HEK293 (cell line): ENCODE results near the gene TARS2.

Experiments used
- GLIS2 ChIP-seq: fragments of 450-650 bp; formaldehyde crosslinking; IDR thresholded peaks from 2 replicates; pipeline ENCODE4 v1.5.1; 2016; ENCODE audit warnings: missing biosample characterization, missing genetic modification characterization
- KLF1 ChIP-seq: fragments of 450-650 bp; formaldehyde crosslinking; IDR thresholded peaks from 2 replicates; pipeline ENCODE4 v1.5.1; 2016; ENCODE audit warnings: missing biosample characterization, missing genetic modification characterization
- KLF10 ChIP-seq: fragments of 450-650 bp; IDR thresholded peaks from 2 replicates; pipeline ENCODE4 v1.5.1; 2018; ENCODE audit warnings: missing biosample characterization, mild to moderate bottlenecking, missing genetic modification characterization
- MYNN ChIP-seq: fragments of 450-650 bp; formaldehyde crosslinking; IDR thresholded peaks from 2 replicates; pipeline ENCODE4 v1.5.1; 2016; ENCODE audit warnings: missing biosample characterization, missing genetic modification characterization, borderline replicate concordance
- MZF1 ChIP-seq: fragments of 450-650 bp; formaldehyde crosslinking; IDR thresholded peaks from 2 replicates; pipeline ENCODE4 v1.5.1; 2017; ENCODE audit warnings: missing biosample characterization, missing genetic modification characterization, borderline replicate concordance
- OSR2 ChIP-seq: fragments of 450-650 bp; formaldehyde crosslinking; IDR thresholded peaks from 2 replicates; pipeline ENCODE4 v1.5.1; 2016; ENCODE audit warnings: missing biosample characterization, missing genetic modification characterization
- OVOL3 ChIP-seq: fragments of 450-650 bp; formaldehyde crosslinking; IDR thresholded peaks from 2 replicates; pipeline ENCODE4 v1.5.1; 2016; ENCODE audit warnings: missing biosample characterization, missing genetic modification characterization
- SETDB1 ChIP-seq: IDR thresholded peaks from one replicate; pipeline ENCODE4 v1.6.1; 2017; ENCODE audit warnings: mild to moderate bottlenecking, low read length, moderate library complexity, mixed read lengths; ENCODE audit not compliant: insufficient read length
- SP2 ChIP-seq: fragments of 450-650 bp; formaldehyde crosslinking; IDR thresholded peaks from 2 replicates; pipeline ENCODE4 v1.5.1; 2016; ENCODE audit warnings: missing biosample characterization, missing genetic modification characterization
- SP3 ChIP-seq: fragments of 450-650 bp; formaldehyde crosslinking; IDR thresholded peaks from 2 replicates; pipeline ENCODE4 v1.5.1; 2016; ENCODE audit warnings: missing biosample characterization, missing genetic modification characterization
- SP7 ChIP-seq: fragments of 450-650 bp; formaldehyde crosslinking; IDR thresholded peaks from 2 replicates; pipeline ENCODE4 v1.5.1; 2016; ENCODE audit warnings: missing biosample characterization, missing genetic modification characterization
- TSHZ1 ChIP-seq: fragments of 450-650 bp; formaldehyde crosslinking; IDR thresholded peaks from 2 replicates; pipeline ENCODE4 v1.5.1; 2016; ENCODE audit warnings: missing biosample characterization, missing genetic modification characterization, borderline replicate concordance
- ZBTB20 ChIP-seq: fragments of 450-650 bp; formaldehyde crosslinking; IDR thresholded peaks from 2 replicates; pipeline ENCODE4 v1.5.1; 2016; ENCODE audit warnings: missing biosample characterization, missing genetic modification characterization
- ZNF10 ChIP-seq: fragments of 450-650 bp; formaldehyde crosslinking; IDR thresholded peaks from 2 replicates; pipeline ENCODE4 v1.5.1; 2017; ENCODE audit warnings: missing biosample characterization, missing genetic modification characterization
- ZNF155 ChIP-seq: fragments of 450-650 bp; formaldehyde crosslinking; IDR thresholded peaks from 2 replicates; pipeline ENCODE4 v1.5.1; 2016; ENCODE audit warnings: missing biosample characterization, missing genetic modification characterization
- ZNF16 ChIP-seq: fragments of 450-650 bp; formaldehyde crosslinking; IDR thresholded peaks from 2 replicates; pipeline ENCODE4 v1.5.1; 2016; ENCODE audit warnings: low read depth, missing biosample characterization, missing genetic modification characterization
- ZNF169 ChIP-seq: fragments of 450-650 bp; formaldehyde crosslinking; IDR thresholded peaks from 2 replicates; pipeline ENCODE4 v1.5.1; 2016; ENCODE audit warnings: missing biosample characterization, missing genetic modification characterization
- ZNF24 ChIP-seq: fragments of 450-650 bp; formaldehyde crosslinking; IDR thresholded peaks from 2 replicates; pipeline ENCODE4 v1.5.1; 2016; ENCODE audit warnings: missing biosample characterization, missing genetic modification characterization
- ZNF37A ChIP-seq: fragments of 450-650 bp; IDR thresholded peaks from 2 replicates; pipeline ENCODE4 v1.5.1; 2018; ENCODE audit warnings: missing biosample characterization, missing genetic modification characterization
- ZNF391 ChIP-seq: fragments of 450-650 bp; formaldehyde crosslinking; IDR thresholded peaks from 2 replicates; pipeline ENCODE4 v1.5.1; 2016; ENCODE audit warnings: low read depth, missing biosample characterization, missing genetic modification characterization, borderline replicate concordance
- ZNF416 ChIP-seq: fragments of 450-650 bp; formaldehyde crosslinking; IDR thresholded peaks from 2 replicates; pipeline ENCODE4 v1.5.1; 2016; ENCODE audit warnings: missing biosample characterization, missing genetic modification characterization
- ZNF473 ChIP-seq: fragments of 450-650 bp; formaldehyde crosslinking; IDR thresholded peaks from 2 replicates; pipeline ENCODE4 v1.5.1; 2017; ENCODE audit warnings: missing biosample characterization, missing genetic modification characterization
- ZNF558 ChIP-seq: fragments of 450-650 bp; formaldehyde crosslinking; IDR thresholded peaks from 2 replicates; pipeline ENCODE4 v1.5.1; 2016; ENCODE audit warnings: missing biosample characterization, missing genetic modification characterization
- ZNF626 ChIP-seq: fragments of 450-650 bp; sonication (Bioruptor Pico); formaldehyde crosslinking; IDR thresholded peaks from 2 replicates; pipeline ENCODE4 v1.5.1; 2018; ENCODE audit warnings: missing biosample characterization, missing genetic modification characterization, inconsistent platforms
- ZNF677 ChIP-seq: fragments of 450-650 bp; IDR thresholded peaks from 2 replicates; pipeline ENCODE4 v1.5.0; 2018; ENCODE audit warnings: missing biosample characterization, mild to moderate bottlenecking, missing genetic modification characterization, moderate library complexity
- ZNF768 ChIP-seq: fragments of 450-650 bp; formaldehyde crosslinking; IDR thresholded peaks from 2 replicates; pipeline ENCODE4 v1.5.1; 2018; ENCODE audit warnings: missing biosample characterization, mild to moderate bottlenecking, missing genetic modification characterization
- ZXDB ChIP-seq: fragments of 450-650 bp; formaldehyde crosslinking; IDR thresholded peaks from 2 replicates; pipeline ENCODE4 v1.5.1; 2016; ENCODE audit warnings: missing biosample characterization, missing genetic modification characterization
- TF ChIP-seq, protein P1 (sequence below): fragments of 450-650 bp; formaldehyde crosslinking; IDR thresholded peaks from 2 replicates; pipeline ENCODE4 v1.5.1; 2017; ENCODE audit warnings: missing biosample characterization, mild to moderate bottlenecking, missing genetic modification characterization, moderate library complexity
- TF ChIP-seq, protein P2 (sequence below): fragments of 450-650 bp; formaldehyde crosslinking; IDR thresholded peaks from 2 replicates; pipeline ENCODE4 v1.5.1; 2016; ENCODE audit warnings: missing biosample characterization, missing genetic modification characterization
- TF ChIP-seq, protein P3 (sequence below): IDR thresholded peaks from 2 replicates; pipeline ENCODE4 v1.6.1; 2011; ENCODE audit warnings: mild to moderate bottlenecking, low read depth, low read length, borderline replicate concordance
- TF ChIP-seq, protein P4 (sequence below): fragments of 450-650 bp; formaldehyde crosslinking; IDR thresholded peaks from 2 replicates; pipeline ENCODE4 v1.5.1; 2016; ENCODE audit warnings: missing biosample characterization, missing genetic modification characterization

TARS2 gene

GRCh38 chr1:150552128-150552910 is 65.1 kb downstream of the TARS2 start (continued):
- TF ChIP-seq TSHZ1 (no peak), ZNF10 (no peak), SETDB1 (no peak), ZNF155 (tag by site-specific recombination) (no peak), ZNF16 (tag by site-specific recombination) (no peak), ZNF391 (tag by site-specific recombination) (no peak), OSR2 (tag by site-specific recombination) (peak; percentile 48), ZNF768 (tag by site-specific recombination) (no peak), OVOL3 (tag by site-specific recombination) (no peak), MYNN (tag by site-specific recombination) (no peak), SP3 (peak; percentile 51), ZNF473 (no peak), ZNF24 (no peak), ZNF37A (tag by site-specific recombination) (no peak), KLF1 (tag by site-specific recombination) (0 out of 2 replicates have a peak, but pooled peaks have one; percentile 18), KLF10 (tag by site-specific recombination) (no peak), ZNF416 (tag by site-specific recombination) (no peak), MZF1 (tag by site-specific recombination) (no peak), ZBTB20 (tag by site-specific recombination) (no peak), SP2 (peak; percentile 58), ZNF558 (tag by site-specific recombination) (no peak), ZNF677 (tag by site-specific recombination) (no peak), ZNF626 (tag by site-specific recombination) (no peak), SP7 (tag by site-specific recombination) (0 out of 2 replicates have a peak, but pooled peaks have one; percentile 27), GLIS2 (tag by site-specific recombination) (peak; percentile 56; the same call in 1 of the 2 replicates), ZXDB (tag by site-specific recombination) (no peak), ZNF169 (tag by site-specific recombination) (no peak)
- TF ChIP-seq, protein P1, sequence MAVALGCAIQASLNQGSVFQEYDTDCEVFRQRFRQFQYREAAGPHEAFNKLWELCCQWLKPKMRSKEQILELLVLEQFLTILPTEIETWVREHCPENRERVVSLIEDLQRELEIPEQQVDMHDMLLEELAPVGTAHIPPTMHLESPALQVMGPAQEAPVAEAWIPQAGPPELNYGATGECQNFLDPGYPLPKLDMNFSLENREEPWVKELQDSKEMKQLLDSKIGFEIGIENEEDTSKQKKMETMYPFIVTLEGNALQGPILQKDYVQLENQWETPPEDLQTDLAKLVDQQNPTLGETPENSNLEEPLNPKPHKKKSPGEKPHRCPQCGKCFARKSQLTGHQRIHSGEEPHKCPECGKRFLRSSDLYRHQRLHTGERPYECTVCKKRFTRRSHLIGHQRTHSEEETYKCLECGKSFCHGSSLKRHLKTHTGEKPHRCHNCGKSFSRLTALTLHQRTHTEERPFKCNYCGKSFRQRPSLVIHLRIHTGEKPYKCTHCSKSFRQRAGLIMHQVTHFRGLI, result no peak
- TF ChIP-seq, protein P2, sequence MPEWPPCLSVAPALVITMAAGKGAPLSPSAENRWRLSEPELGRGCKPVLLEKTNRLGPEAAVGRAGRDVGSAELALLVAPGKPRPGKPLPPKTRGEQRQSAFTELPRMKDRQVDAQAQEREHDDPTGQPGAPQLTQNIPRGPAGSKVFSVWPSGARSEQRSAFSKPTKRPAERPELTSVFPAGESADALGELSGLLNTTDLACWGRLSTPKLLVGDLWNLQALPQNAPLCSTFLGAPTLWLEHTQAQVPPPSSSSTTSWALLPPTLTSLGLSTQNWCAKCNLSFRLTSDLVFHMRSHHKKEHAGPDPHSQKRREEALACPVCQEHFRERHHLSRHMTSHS (tag by site-specific recombination), result no peak
- TF ChIP-seq, protein P3, sequence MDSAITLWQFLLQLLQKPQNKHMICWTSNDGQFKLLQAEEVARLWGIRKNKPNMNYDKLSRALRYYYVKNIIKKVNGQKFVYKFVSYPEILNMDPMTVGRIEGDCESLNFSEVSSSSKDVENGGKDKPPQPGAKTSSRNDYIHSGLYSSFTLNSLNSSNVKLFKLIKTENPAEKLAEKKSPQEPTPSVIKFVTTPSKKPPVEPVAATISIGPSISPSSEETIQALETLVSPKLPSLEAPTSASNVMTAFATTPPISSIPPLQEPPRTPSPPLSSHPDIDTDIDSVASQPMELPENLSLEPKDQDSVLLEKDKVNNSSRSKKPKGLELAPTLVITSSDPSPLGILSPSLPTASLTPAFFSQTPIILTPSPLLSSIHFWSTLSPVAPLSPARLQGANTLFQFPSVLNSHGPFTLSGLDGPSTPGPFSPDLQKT, result no peak
- TF ChIP-seq, protein P4, sequence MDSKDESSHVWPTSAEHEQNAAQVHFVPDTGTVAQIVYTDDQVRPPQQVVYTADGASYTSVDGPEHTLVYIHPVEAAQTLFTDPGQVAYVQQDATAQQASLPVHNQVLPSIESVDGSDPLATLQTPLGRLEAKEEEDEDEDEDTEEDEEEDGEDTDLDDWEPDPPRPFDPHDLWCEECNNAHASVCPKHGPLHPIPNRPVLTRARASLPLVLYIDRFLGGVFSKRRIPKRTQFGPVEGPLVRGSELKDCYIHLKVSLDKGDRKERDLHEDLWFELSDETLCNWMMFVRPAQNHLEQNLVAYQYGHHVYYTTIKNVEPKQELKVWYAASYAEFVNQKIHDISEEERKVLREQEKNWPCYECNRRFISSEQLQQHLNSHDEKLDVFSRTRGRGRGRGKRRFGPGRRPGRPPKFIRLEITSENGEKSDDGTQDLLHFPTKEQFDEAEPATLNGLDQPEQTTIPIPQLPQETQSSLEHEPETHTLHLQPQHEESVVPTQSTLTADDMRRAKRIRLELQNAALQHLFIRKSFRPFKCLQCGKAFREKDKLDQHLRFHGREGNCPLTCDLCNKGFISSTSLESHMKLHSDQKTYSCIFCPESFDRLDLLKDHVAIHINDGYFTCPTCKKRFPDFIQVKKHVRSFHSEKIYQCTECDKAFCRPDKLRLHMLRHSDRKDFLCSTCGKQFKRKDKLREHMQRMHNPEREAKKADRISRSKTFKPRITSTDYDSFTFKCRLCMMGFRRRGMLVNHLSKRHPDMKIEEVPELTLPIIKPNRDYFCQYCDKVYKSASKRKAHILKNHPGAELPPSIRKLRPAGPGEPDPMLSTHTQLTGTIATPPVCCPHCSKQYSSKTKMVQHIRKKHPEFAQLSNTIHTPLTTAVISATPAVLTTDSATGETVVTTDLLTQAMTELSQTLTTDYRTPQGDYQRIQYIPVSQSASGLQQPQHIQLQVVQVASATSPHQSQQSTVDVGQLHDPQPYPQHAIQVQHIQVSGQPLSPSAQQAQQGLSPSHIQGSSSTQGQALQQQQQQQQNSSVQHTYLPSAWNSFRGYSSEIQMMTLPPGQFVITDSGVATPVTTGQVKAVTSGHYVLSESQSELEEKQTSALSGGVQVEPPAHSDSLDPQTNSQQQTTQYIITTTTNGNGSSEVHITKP (tag by site-specific recombination), result peak; percentile 93
